Hepatocyte (in vitro differentiated cells): ENCODE data around the gene PDZRN4. TPM values are rescaled to one million over a fixed set of nuclear protein-coding genes. Genes with fewer than 3 reads are reported as not detected.

Experiments
- DNase-seq: peaks from one replicate; pipeline ENCODE4 v3.0.0-alpha.2; 2016; ENCODE audit warnings: low spot score
- H2AFZ ChIP-seq: fragments of 200-600 bp; sonication (generic); 2 replicates; pipeline ENCODE4 v1.6.0; 2016; ENCODE audit warnings: antibody characterized with exemption, mild to moderate bottlenecking
- H3K27ac ChIP-seq: fragments of 200-600 bp; sonication (generic); 2 replicates; pipeline ENCODE4 v1.5.1; 2016; ENCODE audit warnings: mild to moderate bottlenecking
- H3K27me3 ChIP-seq: fragments of 200-600 bp; sonication (generic); 2 replicates; pipeline ENCODE4 v1.6.1; 2016
- H3K36me3 ChIP-seq: fragments of 200-600 bp; sonication (generic); replicated peaks from 2 replicates; pipeline ENCODE4 v1.5.1; 2016; ENCODE audit warnings: low read depth; ENCODE audit not compliant: insufficient read depth
- H3K4me1 ChIP-seq: fragments of 200-600 bp; sonication (generic); 2 replicates; pipeline ENCODE4 v1.5.1; 2016; ENCODE audit warnings: mild to moderate bottlenecking, moderate library complexity; ENCODE audit not compliant: insufficient read depth
- H3K4me2 ChIP-seq: fragments of 200-600 bp; sonication (generic); 2 replicates; pipeline ENCODE4 v1.6.0; 2016
- H3K4me3 ChIP-seq: fragments of 200-600 bp; sonication (generic); 2 replicates; pipeline ENCODE4 v1.5.1; 2016; ENCODE audit warnings: mild to moderate bottlenecking
- H3K79me2 ChIP-seq: fragments of 200-600 bp; sonication (generic); 2 replicates; pipeline ENCODE4 v1.6.0; 2017; ENCODE audit warnings: mild to moderate bottlenecking
- H3K9me2 ChIP-seq: fragments of 200-600 bp; sonication (generic); replicated peaks from 2 replicates; pipeline ENCODE4 v1.6.0; 2017; ENCODE audit warnings: mild to moderate bottlenecking; ENCODE audit not compliant: insufficient read depth
- H3K9me3 ChIP-seq: fragments of 200-600 bp; sonication (generic); 2 replicates; pipeline ENCODE4 v1.5.1; 2016; ENCODE audit warnings: low read depth, mild to moderate bottlenecking
- H4K20me1 ChIP-seq: fragments of 200-600 bp; sonication (generic); 2 replicates; pipeline ENCODE4 v1.6.0; 2016; ENCODE audit warnings: mild to moderate bottlenecking; ENCODE audit not compliant: insufficient read depth, poor library complexity, severe bottlenecking
- CTCF ChIP-seq: fragments of 200-600 bp; sonication (generic); IDR thresholded peaks from 2 replicates; pipeline ENCODE4 v1.5.1; 2016; ENCODE audit warnings: antibody characterized with exemption, mild to moderate bottlenecking; ENCODE audit not compliant: poor library complexity
- EZH2 ChIP-seq: fragments of 200-600 bp; sonication (generic); IDR thresholded peaks from 2 replicates; pipeline ENCODE4 v1.6.1; 2016; ENCODE audit warnings: antibody characterized with exemption, mild to moderate bottlenecking, borderline replicate concordance
- EZH2phosphoT487 ChIP-seq: fragments of 200-600 bp; sonication (generic); IDR thresholded peaks from one replicate; pipeline ENCODE4 v1.6.1; 2018; ENCODE audit warnings: antibody characterized with exemption, mild to moderate bottlenecking, low read depth, moderate library complexity; ENCODE audit not compliant: unreplicated experiment, severe bottlenecking
- WGBS: methylation state at CpG from one replicate; pipeline ENCODE4 v1.1.6; 2016; ENCODE audit warnings: low lambda C conversion rate; ENCODE audit errors: missing lambda C conversion rate; 5-methylcytosine and 5-hydroxymethylcytosine counted together
- polyA plus RNA-seq: library from polyadenylated mRNA; unstranded; fragments of >200 nt; fragmentation: Nextera tagmentation; extraction: Ambion mirVana; gene quantifications from 2 replicates; pipeline ENCODE4 v1.2.1, GENCODE V29; 2016
- total RNA-seq: library from RNA; depleted of rRNA; stranded (reverse); fragments of >200 nt; gene quantifications from 2 replicates; pipeline ENCODE4 v1.2.3, GENCODE V29; 2014

The PDZRN4 gene
- total and polyA plus RNA-seq, 2 experiments from 2014 or later: 2.2 to 2.3 TPM

GRCh38 chr12:41589878-41590277 lies 401.8 kb downstream of the PDZRN4 start:
- Histone ChIP-seq H3K4me3 (no peak overlapping the region), H3K9me3 (no peaks in the 10 kb centered on the region), H2AFZ (no peak overlapping the region), H3K36me3 (no peaks in the 10 kb centered on the region), H4K20me1 (no peaks in the 10 kb centered on the region), H3K9me2 (no peaks in the 10 kb centered on the region), H3K27ac (no peak overlapping the region), H3K4me1 (no peaks in the 10 kb centered on the region), H3K79me2 (no peaks in the 10 kb centered on the region), H3K27me3 (no peaks in the 10 kb centered on the region), H3K4me2 (no peak overlapping the region)
- TF ChIP-seq EZH2phosphoT487: no peak
- TF ChIP-seq EZH2: no peak
- TF ChIP-seq CTCF: no peak
- WGBS: 77% methylated on average over 4 of the region's 4 CpGs
- no peak for DNase-seq

- H3K27ac ChIP-seq: no peak overlapping the region
Observed at GRCh38 chr12:41596190-41596589, 408.1 kb downstream of the PDZRN4 start.

GRCh38 chr12:41604830-41605229 lies 416.7 kb downstream of the PDZRN4 start:
- Histone ChIP-seq H3K27ac (no peak overlapping the region), H3K79me2 (no peaks in the 10 kb centered on the region), H3K4me1 (no peaks in the 10 kb centered on the region), H3K27me3 (no peaks in the 10 kb centered on the region), H3K36me3 (no peaks in the 10 kb centered on the region), H3K4me3 (no peak overlapping the region), H3K9me2 (no peaks in the 10 kb centered on the region), H3K4me2 (no peak overlapping the region), H2AFZ (no peak overlapping the region), H4K20me1 (no peaks in the 10 kb centered on the region), H3K9me3 (no peaks in the 10 kb centered on the region)
- 74% methylated on average over 3 of the region's 3 CpGs for whole genome bisulfite sequencing
- no peak for DNase-seq
- TF ChIP-seq CTCF (no peak), EZH2phosphoT487 (no peak), EZH2 (no peak)

More at GRCh38 chr12:41596190-41596589, 408.1 kb downstream of the PDZRN4 start:
- WGBS: 64% methylated on average over 4 of the region's 4 CpGs
- no peak overlapping the region for H3K4me3 ChIP-seq
- H2AFZ ChIP-seq: no peak overlapping the region
- H3K27me3 ChIP-seq: no peaks in the 10 kb centered on the region
- TF ChIP-seq CTCF (no peak), EZH2phosphoT487 (no peak), EZH2 (no peak)
- H4K20me1 ChIP-seq: no peaks in the 10 kb centered on the region
- no peaks in the 10 kb centered on the region for H3K79me2 ChIP-seq
- no peaks in the 10 kb centered on the region for H3K9me3 ChIP-seq
- DNase-seq: no peak
- H3K36me3 ChIP-seq: no peaks in the 10 kb centered on the region
- H3K4me2 ChIP-seq: no peak overlapping the region
- H3K4me1 ChIP-seq: no peaks in the 10 kb centered on the region
- H3K9me2 ChIP-seq: no peaks in the 10 kb centered on the region

GRCh38 chr12:41605545-41606305 lies 417.6 kb downstream of the PDZRN4 start:
- 84% methylated on average over 16 of the region's 16 CpGs for WGBS
- TF ChIP-seq CTCF (no peak), EZH2 (no peak), EZH2phosphoT487 (no peak)
- Histone ChIP-seq H3K4me2 (no peak overlapping the region), H3K27me3 (no peaks in the 10 kb centered on the region), H3K27ac (no peak overlapping the region), H2AFZ (no peak overlapping the region), H3K79me2 (no peaks in the 10 kb centered on the region), H3K4me1 (no peaks in the 10 kb centered on the region), H3K36me3 (no peaks in the 10 kb centered on the region), H4K20me1 (no peaks in the 10 kb centered on the region), H3K9me2 (no peaks in the 10 kb centered on the region), H3K4me3 (no peak overlapping the region), H3K9me3 (no peaks in the 10 kb centered on the region)
- no peak for DNase-seq
